GM19452 (cell line): ENCODE measurements around the gene OPALIN.

Source experiments
- ATAC-seq: cut with Tn5 transposase; IDR thresholded peaks from one replicate; pipeline ENCODE4 v1.9.1; 2021; ENCODE audit not compliant: unreplicated experiment

The OPALIN gene

DNA sequence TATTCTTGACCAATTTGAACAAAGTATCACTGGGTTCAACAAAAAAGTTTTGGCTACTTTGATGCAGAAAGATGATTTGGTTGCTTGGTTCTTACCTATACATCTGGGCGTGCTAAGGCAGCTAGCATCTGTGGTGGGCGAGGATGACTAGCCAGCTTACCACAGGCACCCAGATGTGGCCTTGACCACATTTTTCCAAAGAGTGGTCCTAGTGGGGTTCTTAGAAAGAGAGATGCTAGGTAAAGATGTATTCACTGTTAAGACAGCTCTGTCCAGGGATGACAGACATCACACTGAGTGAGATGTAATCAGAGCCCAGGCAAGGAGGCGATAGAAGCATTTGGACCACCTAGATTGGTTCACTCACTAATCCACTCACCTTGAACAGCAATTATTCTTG lies 53.8 kb downstream of the OPALIN start:
- ATAC-seq = no peak

DNA sequence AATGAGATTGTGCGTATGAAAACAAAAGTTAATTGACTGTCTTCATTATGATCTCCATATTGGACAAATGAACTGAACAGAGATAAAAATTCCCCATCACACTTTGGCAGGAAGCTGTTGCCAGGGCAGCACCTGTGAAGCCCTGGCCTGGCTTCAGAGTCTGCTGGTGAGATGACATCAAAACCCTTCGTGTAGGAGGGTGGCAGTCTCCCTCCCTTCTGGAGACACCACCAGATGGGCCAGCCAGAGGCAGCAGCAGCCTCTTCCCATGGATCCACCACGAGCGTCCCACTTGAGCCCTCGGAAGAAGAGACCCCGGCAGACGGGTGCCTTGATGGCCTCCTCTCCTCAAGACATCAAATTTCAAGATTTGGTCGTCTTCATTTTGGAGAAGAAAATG lies 54.6 kb downstream of the OPALIN start, which contains the start of gene DNTT:
TSS of gene DNTT (plus strand) at position 205 of the 400 bp plus-strand sequence. CDS start at position 269, 64 bp downstream.
- ATAC-seq = no peak

DNA sequence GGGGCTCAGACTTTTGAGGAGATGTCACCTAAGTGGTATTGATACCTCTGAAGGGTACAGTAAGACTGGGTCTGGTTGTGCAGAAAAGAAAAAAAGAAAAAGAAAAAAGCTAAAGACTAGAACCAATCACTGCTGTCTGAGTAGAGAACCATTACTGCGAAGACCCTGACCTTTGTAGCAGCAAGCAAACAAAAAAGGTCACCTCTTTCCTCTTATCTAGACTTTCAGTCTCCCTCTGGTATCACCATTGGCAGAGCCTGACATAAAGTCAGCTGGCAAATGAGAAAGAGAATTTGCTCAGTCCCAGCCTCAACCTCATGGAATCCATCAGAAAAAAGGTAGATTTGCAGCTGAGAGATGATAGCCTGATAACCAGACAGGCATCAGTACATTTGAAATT lies 57.2 kb downstream of the OPALIN start:
- no peak for ATAC-seq

DNA sequence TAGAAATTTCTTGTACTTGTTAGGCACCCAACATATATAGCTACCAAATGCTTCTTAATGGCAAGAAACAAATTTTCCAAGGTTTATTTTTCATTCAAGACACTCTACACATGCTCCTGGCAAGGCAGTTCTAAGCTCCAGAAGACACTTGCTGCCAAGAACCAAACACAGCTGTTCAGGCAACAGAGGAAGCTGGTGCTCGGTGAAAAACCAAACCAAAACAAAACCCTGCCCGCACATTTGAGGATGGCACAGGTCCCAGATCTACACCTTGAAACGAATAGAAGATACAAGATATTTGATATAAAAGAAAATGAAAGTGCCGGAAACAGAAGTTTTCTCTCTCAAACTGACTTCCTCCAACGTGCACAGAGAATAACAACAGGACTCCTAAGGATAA lies 59.4 kb downstream of the OPALIN start:
- no peak for ATAC-seq

DNA sequence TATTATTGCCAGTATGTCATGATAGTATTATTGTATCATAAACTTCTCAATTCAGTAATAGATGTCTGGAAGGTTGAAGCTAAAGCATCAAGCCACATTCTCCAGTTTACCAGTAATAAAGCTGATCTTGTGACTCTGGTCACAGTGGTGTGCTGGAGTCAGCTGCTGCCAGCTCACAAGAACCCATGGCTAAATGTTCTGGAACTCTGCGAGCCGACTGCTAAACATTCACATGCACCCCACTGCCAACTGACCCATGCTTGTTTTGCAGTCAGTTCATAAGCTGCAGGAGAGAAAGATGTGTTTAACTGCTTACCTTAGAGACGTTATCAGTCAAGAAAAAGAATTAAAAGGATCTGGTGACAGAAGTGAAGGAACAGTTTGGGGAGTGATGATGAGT lies 60.4 kb downstream of the OPALIN start:
- no peak for ATAC-seq

DNA sequence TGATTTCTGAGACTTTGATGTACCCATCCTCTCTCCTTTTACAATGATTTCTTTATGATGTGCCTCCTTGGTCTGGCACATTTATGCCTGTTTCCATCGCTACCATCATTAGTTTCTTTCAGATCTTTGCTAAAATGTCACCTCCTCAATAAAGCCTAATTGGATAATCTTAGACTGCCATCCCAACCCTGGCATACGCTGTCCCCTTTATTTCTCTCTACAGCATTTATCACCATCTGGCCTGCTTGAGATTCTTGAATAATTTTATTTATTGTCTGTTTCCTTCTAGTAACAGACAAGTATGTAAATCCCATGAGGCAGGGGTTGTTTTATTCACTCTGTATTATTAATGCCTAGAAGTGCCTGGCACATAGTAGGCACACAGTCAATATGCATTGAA lies 61.3 kb downstream of the OPALIN start:
- ATAC-seq = no peak

DNA sequence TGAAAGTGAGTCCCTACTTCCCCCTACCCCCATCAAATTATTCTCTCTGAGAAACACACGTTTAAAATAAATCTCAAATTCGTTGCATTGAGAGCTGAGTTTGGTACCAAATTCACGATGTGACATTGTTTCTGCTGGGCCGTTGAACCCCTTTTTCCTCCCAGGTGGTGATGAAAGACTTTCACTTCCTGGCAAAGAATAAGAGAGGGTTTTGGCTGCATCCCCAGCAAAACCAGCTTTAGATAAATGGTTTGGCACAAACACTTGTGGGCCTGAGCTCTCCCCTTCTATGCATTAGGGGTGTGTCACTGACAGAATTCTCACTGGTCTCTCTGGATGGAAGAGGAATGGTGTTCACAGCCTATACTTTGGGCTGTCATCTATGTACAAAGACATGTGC lies 63.3 kb downstream of the OPALIN start:
- no peak for ATAC-seq
